Suprapubic skin (tissue), 4 donors: Measurements from ENCODE around the gene JDP2. TPM values are rescaled to one million over a fixed set of nuclear protein-coding genes. Genes with fewer than 3 reads are reported as not detected.

Source experiments
- DNase-seq, 2 donors: peaks; one replicate each; pipeline ENCODE4 v3.0.0-alpha.2; 2019; ENCODE audit warnings: low spot score in 2 of 2
- H3K27ac ChIP-seq: fragments of 200-600 bp; sonication (generic); one replicate; pipeline ENCODE4 v1.5.1; 2019
- H3K27me3 ChIP-seq: fragments of 200-600 bp; sonication (generic); one replicate; pipeline ENCODE4 v1.5.1; 2019
- H3K36me3 ChIP-seq: fragments of 200-600 bp; sonication (generic); one replicate; pipeline ENCODE4 v1.5.1; 2019
- H3K4me1 ChIP-seq: fragments of 200-600 bp; sonication (generic); one replicate; pipeline ENCODE4 v1.5.1; 2019
- H3K4me3 ChIP-seq: fragments of 200-600 bp; sonication (generic); one replicate; pipeline ENCODE4 v1.5.1; 2019; ENCODE audit warnings: mild to moderate bottlenecking
- H3K9me3 ChIP-seq: fragments of 200-600 bp; sonication (generic); one replicate; pipeline ENCODE4 v1.5.1; 2019
- EP300 ChIP-seq: sonication (generic); formaldehyde crosslinking; IDR thresholded peaks from one replicate; pipeline ENCODE4 v1.6.1; 2017; ENCODE audit warnings: antibody characterized with exemption
- POLR2A ChIP-seq, 2 donors: fragments of 450-650 bp; IDR thresholded peaks; one replicate each; pipeline ENCODE4 v1.6.1; 2017; ENCODE audit warnings: antibody characterized with exemption in 2 of 2, mild to moderate bottlenecking in 2 of 2, moderate library complexity in 2 of 2
- POLR2AphosphoS5 ChIP-seq, 3 donors: sonication (generic); formaldehyde crosslinking; IDR thresholded peaks; one replicate each; pipeline ENCODE4 v1.6.1; 2017; ENCODE audit warnings: antibody characterized with exemption in 3 of 3
- WGBS: methylation state at CpG from one replicate; pipeline ENCODE4 v1.1.5; 2018; 5-methylcytosine and 5-hydroxymethylcytosine counted together
- total RNA-seq, 4 donors: library from RNA; depleted of rRNA; stranded (reverse); fragments of >200 nt; gene quantifications; one replicate each; pipeline ENCODE4 v1.1.0, GENCODE V29; 2016
- TF ChIP-seq, protein P1 (sequence below), 2 donors: fragments of 200-600 bp in 1 of 2; fragments of 450-650 bp in 1 of 2; sonication (generic) in 1 of 2; IDR thresholded peaks; one replicate each; pipeline ENCODE4 v1.5.1; 2016 to 2019; ENCODE audit warnings: antibody characterized with exemption in 2 of 2, mild to moderate bottlenecking in 1 of 2, moderate library complexity in 1 of 2

Gene JDP2
- total RNA-seq, 4 donors from 2014 or later = 36.0 to 72.7 (median 50.4) TPM

DNA sequence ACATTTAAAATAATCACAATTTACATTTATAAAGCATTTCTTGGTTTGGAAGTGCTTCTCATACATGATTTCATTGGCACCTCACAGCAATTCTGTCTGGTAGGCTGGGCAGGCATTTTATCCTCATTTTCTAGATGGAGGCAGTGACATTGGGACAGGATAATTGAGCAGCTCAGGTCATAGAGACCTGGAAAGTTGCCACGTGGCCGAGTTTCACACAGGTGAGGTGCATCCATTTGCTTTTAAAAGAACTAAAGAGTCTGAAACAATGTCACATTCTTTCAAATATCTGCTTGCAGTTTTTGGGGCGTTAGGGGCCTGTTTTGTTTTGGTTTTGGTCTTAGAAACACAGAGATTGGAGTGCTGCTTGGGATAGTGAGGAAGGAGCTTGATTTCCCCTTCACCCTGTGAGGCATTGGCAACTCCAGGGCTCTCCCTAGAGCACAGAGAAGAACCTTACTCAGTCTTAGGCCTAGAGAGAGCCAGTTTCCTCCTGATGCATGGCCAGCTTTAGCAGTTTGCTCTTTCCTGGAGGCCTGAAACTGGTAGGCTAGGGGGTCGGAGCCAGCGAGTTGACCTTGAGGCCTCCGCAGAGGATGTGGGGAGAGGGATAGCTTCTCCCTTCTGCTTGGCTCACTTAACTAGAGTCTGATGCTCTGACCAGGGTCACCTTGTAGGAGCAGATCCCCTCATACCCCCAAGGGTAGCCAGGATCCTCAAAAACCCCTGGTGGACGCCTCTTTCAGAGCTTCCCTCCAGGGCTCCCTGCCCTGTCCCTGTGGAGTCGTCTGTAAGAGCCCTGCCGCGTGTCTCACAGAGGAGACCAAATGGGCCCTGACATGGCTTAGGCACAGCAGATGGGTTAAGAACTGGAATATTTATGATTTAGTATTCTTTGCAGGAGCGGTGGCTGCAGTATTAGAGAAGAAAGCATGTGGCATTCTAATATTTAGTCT lies 34.9 kb upstream of the JDP2 start:
- 73% methylated on average over 8 of the region's 11 CpGs for WGBS
- no peak overlapping the region for H3K27ac ChIP-seq
- TF ChIP-seq, protein P1, sequence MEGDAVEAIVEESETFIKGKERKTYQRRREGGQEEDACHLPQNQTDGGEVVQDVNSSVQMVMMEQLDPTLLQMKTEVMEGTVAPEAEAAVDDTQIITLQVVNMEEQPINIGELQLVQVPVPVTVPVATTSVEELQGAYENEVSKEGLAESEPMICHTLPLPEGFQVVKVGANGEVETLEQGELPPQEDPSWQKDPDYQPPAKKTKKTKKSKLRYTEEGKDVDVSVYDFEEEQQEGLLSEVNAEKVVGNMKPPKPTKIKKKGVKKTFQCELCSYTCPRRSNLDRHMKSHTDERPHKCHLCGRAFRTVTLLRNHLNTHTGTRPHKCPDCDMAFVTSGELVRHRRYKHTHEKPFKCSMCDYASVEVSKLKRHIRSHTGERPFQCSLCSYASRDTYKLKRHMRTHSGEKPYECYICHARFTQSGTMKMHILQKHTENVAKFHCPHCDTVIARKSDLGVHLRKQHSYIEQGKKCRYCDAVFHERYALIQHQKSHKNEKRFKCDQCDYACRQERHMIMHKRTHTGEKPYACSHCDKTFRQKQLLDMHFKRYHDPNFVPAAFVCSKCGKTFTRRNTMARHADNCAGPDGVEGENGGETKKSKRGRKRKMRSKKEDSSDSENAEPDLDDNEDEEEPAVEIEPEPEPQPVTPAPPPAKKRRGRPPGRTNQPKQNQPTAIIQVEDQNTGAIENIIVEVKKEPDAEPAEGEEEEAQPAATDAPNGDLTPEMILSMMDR (IDR thresholded peaks at IDR 0.05) = no peak
- no peak overlapping the region for H3K4me3 ChIP-seq
- no peaks in the 10 kb centered on the region for H3K27me3 ChIP-seq
- H3K9me3 ChIP-seq = no peaks in the 10 kb centered on the region
- H3K36me3 ChIP-seq = no peaks in the 10 kb centered on the region
- H3K4me1 ChIP-seq = no peaks in the 10 kb centered on the region
- DNase-seq = no peak

DNA sequence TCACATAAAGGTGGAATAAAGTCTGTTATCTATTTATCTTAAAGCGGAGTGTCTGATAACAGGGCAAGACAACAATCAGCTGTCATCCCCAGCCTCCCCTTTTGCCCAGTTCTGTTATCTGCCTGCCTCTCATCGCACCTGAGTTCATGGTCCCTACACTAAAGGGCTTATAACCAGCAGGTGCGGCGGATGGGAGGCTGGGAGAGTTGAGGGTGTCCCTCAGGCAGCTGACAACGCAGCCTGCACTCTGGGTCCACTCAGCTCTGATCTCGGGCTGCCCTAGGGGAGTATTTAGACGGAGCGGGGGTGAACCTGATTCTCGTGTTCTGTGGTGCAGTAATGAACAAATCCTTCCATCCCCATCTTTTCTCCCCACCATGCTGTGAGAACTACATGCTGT lies 34.0 kb upstream of the JDP2 start:
- H3K4me3 ChIP-seq = no peak overlapping the region
- H3K27me3 ChIP-seq = no peaks in the 10 kb centered on the region
- no peaks in the 10 kb centered on the region for H3K9me3 ChIP-seq
- TF ChIP-seq POLR2AphosphoS5 (IDR thresholded peaks at IDR 0.05) = no peak
- TF ChIP-seq EP300 = no peak
- TF ChIP-seq, protein P1 (IDR thresholded peaks at IDR 0.05) = no peak
- no peak for TF ChIP-seq POLR2A (IDR thresholded peaks at IDR 0.05)
- no peaks in the 10 kb centered on the region for H3K4me1 ChIP-seq
- DNase-seq = no peak
- H3K36me3 ChIP-seq = no peaks in the 10 kb centered on the region
- WGBS = 96% methylated on average over 9 of the region's 9 CpGs
- no peak overlapping the region for H3K27ac ChIP-seq

DNA sequence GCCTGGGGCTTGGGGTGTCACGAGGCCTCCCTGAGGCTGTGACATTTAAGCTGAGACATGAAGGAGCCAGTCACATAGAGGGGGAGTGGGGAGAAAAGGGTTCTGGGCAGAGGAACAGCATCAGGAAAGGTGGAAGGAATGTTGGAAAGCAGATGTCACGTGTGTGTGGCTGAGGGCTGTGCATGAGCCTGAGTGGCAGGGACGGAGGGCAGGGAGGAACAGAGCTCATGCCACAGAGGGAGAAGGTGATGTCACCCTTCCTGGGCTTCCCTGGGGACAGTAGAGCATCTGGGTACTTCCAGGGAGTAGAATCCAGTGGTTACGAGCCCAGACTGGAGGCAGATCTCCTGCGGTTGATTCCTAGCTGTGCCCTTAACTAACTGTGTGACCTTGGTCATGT lies 32.0 kb upstream of the JDP2 start:
- WGBS = 77% methylated on average over 5 of the region's 5 CpGs
- Histone ChIP-seq H3K27me3 (no peaks in the 10 kb centered on the region), H3K9me3 (no peaks in the 10 kb centered on the region), H3K36me3 (no peaks in the 10 kb centered on the region), H3K27ac (no peak overlapping the region), H3K4me1 (peaks cover 16% of the 10 kb centered on the region), H3K4me3 (no peak overlapping the region)
- DNase-seq = no peak
- TF ChIP-seq POLR2AphosphoS5 (IDR thresholded peaks at IDR 0.05) = no peak
- TF ChIP-seq EP300 = no peak
- TF ChIP-seq, protein P1 (IDR thresholded peaks at IDR 0.05) = no peak
- TF ChIP-seq POLR2A (IDR thresholded peaks at IDR 0.05) = no peak

DNA sequence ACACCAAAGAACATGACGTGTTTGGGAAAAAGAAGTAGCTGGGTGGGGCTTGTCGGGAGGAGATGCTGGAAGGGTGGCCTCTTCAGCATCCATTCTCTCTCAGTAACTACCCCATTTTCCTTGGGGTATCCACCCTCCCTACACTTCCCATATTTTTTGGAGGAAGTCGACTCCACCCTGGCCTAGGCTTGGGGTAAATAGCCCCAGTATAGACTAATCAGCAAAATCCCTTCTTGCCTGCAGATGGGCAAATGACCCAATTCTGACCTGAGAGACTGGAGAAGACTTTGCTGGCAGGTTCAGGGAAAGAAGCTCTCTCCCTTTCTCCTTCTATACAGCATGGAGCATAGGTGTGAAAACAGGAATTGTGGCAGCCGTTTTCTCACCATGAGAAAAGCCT lies 28.5 kb upstream of the JDP2 start:
- no peaks in the 10 kb centered on the region for H3K27me3 ChIP-seq
- 81% methylated on average over 4 of the region's 4 CpGs for WGBS
- no peaks in the 10 kb centered on the region for H3K36me3 ChIP-seq
- no peak overlapping the region for H3K4me3 ChIP-seq
- no peak for DNase-seq
- peaks cover 30% of the 10 kb centered on the region for H3K4me1 ChIP-seq
- TF ChIP-seq, protein P1 (IDR thresholded peaks at IDR 0.05) = no peak
- H3K27ac ChIP-seq = peak overlapping the region; percentile 81
- no peaks in the 10 kb centered on the region for H3K9me3 ChIP-seq

DNA sequence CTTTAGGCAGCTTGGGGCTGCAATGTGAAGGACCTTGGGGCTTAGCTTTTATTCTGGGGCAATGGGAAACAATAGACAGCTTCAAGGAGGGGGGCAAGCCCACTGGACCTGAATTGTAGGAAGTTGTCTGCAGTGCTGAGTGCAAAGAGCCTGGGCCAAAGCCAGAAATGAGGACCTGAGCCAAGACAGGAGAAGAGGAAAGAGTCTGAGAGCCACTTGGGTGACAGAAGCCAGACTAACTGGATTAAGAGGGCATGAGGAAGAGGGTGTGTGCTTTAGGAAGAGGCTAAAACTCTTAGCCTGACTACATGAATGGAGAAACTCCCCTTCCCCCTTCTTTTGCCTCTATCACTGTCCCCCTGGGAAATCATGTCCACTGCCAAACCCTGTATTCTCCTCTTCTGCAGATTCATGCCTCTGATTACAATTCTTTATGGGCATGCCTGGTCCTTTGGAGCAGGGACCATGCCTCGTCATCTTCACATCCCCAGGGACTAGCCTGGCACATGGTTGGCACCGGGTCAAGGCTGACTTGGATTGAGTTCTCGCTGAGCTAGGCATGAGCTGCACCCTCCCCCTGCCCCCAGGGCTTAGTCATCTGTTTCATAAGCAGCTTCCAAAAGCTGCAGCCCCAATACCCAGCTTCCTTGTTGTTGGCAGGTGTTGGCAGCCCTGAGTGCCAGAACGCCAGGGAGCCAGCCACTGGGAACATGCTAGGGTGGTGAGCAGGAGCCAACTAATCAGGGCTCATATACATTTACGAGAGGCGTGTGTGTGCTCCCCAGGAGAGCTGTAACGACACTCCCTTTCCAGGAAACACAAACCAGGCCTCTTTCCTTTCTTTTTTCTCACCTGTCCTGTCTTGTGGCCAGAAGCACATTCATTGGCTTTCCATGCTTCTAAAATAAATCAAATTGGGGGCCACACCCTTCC lies 27.7 kb upstream of the JDP2 start:
- no peaks in the 10 kb centered on the region for H3K27me3 ChIP-seq
- H3K9me3 ChIP-seq = no peaks in the 10 kb centered on the region
- no peak overlapping the region for H3K4me3 ChIP-seq
- peak overlapping the region; percentile 81 for H3K27ac ChIP-seq
- WGBS = 21% methylated on average over 6 of the region's 7 CpGs
- peak in 2 of 3 donors; percentile 55 to 79 for TF ChIP-seq POLR2AphosphoS5 (IDR thresholded peaks at IDR 0.05)
- TF ChIP-seq, protein P1 (IDR thresholded peaks at IDR 0.05) = no peak
- H3K4me1 ChIP-seq = peaks cover 30% of the 10 kb centered on the region
- DNase-seq = peak; percentile 94 to 97
- H3K36me3 ChIP-seq = no peaks in the 10 kb centered on the region
